Measurements from ENCODE around the gene ADO. TPM values are rescaled to one million over a fixed set of nuclear protein-coding genes. Genes with fewer than 3 reads are reported as not detected.

The ADO gene
- total RNA-seq, 2 donors from 2014 or later: 16.4 to 20.7 TPM

GRCh38 chr10:62851442-62851841 lies 46.9 kb downstream of the ADO start:
- intact Hi-C loops (cut with DNase I): no loop called here
- DNase-seq (ENCODE audit: low spot score): no peak

- intact Hi-C loops (cut with DNase I): no loop called here
- no peak for DNase-seq (ENCODE audit: low spot score)
These were observed 48.6 kb downstream of the ADO start for GRCh38 chr10:62852961-62853702.

- no peak for DNase-seq (ENCODE audit: low spot score)
- intact Hi-C loops (cut with DNase I): no loop called here
These were observed 49.2 kb downstream of the ADO start for GRCh38 chr10:62853710-62854109.

- intact Hi-C loops (cut with DNase I): no loop called here
- DNase-seq (ENCODE audit: low spot score): no peak
These were observed 51.5 kb downstream of the ADO start for GRCh38 chr10:62856021-62856420.

Other genes starting within 250 kb of the ADO start
- 1 to 10 TPM; 3.0 to 4.0 TPM for gene EGR2, start 11.6 kb downstream of the ADO start, total RNA-seq